Stimulated activated CD4-positive, alpha-beta T cell treated with anti-CD3 and anti-CD28 coated beads, Interleukin-1b, Interleukin-23, amount 100 ng/mL, for 24 hours (primary cell): Measurements from ENCODE around the gene SAV1.
"Not testable (repeated sequence)": the region's sequence is repeated elsewhere in the genome, so short reads cannot be mapped to it uniquely, and the experiment has no call there.

Experiments used
- DNase-seq, 4 experiments: peaks; one replicate each; pipeline ENCODE4 v3.0.0-alpha.2; 2020; ENCODE audit warnings: low read depth in 4 of 4, low spot score in 1 of 4

The SAV1 gene

DNA sequence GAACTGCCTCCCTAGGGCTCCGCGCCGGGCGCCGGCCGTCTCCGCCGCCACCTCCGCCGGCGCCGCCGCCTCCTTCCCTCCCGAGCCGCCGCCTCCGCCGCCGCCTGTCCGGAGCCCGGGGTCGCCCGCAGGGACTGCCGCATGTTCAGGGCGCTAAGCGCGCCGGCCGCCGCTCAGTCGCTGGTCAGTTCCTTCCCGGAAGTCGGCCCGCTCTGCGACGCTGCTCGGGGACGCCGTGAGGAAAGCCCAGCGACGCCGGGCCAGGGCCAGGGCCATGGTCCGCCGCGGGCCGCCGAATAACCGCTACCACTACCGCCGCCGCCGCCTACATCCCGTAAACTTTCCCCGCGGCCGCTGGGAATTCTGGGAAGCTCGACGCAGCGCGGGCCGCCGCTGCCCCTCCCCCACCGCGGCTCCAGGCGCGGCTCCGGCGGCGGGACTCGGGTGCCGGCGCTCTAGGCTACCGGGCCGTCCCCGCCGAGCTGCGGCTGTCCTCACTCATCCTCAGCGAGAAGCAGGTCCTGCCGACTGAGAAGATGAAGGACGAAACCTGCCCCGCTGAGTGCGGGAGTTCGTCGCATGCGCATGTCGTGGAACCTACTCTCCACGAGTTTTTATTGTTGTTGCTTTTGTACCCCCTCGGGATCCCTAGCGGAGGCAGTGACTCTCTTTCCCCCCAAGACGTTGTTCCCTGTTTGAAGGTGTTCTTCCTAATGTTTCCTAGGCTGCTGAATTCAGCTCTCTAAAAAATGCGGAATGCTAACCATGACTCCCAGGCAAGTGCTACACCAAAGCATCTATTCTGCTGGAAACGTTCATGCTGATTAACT lies at the start of gene SAV1:
Gene SAV1 (minus strand): TSS at position 311 of the 830 bp plus-strand sequence. CDS start 339 bp downstream, outside the sequence.
- peak; percentile 27 to 49 (median 38) for DNase-seq

DNA sequence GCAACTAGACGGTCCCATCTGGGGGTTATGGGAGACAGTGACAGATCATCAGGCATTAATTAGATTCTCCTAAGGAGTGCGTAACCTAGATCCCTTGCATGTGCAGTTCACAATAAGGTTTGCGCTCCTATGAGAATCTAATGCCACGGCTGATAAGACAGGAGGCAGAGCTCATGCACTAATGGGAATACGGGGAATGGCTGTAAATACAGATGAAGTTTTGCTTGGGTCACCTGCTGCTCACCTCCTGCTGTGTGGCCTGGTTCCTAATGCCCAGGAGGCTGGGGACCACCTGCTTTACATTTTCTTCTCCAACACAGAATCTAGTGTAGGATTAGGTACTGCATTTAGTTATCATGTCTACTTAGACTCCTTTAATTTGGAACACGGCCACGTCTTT lies 49.7 kb upstream of the SAV1 start:
- no peak for DNase-seq

DNA sequence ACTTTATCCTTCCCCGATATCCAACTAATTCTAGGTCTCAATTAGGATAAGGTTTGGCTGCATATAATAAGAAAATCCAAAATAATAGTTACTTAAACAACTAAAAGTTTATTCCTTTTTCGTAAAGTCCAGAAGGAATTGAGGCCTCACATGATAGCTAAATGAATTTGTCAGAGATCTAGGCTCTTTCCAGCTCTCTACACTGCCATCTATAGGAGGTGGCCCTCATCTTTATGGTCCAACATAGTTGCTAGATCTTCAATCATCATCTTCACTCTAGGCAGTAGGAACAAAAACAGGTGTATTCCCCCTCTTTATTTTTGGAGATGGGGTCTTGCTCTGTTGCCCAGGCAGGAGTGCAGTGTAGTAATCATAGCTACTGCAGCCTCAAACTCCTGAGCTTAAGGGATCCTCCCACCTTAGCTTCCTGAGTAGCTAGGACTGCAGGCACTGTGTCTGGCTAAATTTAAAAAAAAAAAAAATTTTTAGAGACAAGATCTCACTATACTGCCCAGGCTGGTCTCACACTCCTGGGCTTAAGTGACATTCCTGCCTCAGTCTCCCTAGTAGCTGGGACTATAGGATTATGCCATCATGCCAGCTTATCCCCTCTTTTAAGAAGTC lies 46.5 kb upstream of the SAV1 start:
- no peak for DNase-seq

DNA sequence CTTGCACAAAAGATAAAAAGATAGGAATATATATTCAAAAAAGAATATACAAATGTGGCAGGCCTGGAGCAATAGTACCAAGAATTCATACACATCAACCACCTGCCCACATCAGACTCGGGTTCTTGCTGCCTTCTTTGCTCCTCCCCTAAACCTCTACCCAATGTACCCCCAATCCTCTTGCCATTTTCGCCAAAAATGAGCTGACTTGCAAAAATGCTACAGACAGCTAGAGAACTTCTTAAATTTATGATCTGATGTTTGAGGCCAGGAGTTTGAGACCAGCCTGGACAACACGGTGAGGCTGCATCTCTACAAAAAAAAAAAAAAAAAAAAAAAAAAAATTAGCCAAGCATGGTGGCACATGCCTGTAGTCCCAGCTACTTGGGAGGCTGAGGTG lies 42.9 kb upstream of the SAV1 start:
- no peak for DNase-seq

DNA sequence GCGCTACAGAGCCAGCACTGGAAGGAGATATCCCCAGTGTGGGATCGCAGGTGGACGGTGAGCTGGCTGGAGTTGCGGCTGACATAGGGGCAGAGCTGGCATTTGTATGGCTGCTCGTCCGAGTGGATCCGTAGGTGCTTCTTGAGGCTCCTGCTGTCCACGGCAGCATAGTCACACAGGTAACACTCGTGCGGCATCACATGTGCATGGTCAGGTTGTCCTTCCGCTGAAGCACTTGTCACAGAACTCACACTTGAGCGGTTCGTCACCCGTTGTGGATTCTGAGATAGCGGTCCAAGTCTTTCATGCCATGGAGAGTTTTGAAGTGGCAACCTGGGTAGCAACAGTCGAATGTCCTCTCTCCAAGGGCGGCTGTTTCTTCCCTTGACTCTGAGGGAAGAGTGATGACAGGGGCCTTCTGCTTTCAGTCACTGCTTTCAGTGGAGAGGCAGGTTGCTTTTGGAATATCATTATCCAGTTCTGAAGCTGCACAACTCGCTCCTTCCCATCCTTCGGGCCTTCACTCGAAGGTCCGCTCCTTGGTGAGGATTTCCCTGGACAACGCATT lies 37.0 kb upstream of the SAV1 start:
- DNase-seq = no peak

DNA sequence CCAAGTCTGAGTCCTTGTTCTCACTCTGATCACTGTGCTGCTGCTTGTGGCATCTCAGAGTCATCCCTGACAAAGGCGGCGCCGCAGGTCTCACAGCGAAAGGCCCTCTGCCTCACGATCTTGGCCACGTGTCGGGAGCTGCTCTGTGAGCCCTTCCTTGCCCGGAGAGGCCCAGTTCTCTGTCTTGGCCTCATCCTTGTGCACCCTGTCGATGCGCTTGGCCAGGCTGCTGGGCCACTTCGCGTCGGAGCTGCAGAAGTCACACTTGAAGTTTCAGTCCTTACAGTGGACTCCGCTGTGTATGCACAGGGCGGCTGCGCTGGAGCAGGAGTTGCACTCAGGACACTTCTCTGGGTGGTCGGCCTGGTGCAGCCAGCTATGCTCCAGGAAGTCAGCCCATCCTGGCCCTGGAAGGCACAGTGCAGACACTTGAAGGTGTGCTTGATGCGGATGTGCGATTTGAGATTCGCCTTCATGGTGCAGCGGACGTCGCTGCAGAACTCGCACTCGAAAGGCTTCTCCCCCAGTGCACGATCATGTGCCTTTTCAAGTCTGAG lies 36.4 kb upstream of the SAV1 start:
- DNase-seq = no peak

DNA sequence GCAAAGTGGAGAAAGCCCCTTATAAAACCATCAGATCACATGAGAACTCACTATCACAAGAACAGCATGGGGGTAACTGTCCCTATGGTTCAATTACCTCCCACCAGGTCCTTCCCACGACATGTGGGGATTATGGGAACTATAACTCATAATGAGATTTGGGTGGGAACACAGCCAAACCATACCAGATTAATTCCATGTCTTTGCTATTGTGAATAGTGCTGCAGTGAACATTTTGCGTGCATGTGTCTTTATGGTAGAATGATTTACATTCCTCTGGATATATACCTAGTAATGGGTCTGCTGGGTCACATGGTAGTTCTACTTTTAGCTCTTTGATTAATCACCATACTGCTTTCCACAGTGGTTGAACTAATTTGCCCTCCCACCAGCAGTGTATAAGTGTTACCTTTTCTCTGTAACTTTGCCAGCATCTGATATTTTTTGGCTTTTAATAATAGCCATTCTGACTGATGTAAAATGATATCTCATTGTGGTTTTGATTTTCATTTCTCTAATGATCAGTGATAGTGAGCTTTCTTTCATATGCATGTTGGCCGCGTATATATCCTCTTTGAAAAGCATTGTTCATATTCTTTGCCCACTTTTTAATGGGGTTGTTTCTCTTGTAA lies 29.7 kb upstream of the SAV1 start:
- no peak for DNase-seq

DNA sequence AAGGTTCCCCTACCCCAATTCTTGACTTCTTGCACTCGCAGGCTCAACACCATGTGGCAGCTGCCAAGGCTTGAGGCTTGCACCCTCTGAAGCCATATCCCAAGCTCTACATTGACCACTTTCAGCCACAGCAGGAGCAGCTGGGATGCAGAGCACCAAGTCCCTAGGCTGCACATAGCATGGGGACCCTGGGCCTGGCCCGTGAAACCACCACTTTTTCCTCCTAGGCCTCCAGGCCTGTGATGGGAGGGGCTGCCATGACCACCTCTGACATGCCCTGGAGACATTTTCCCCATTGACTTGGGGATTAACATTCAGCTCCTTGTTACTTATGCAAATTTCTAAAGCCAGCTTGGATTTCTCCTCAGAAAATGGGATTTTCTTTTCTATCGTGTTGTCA lies 26.2 kb upstream of the SAV1 start:
- not testable (repeated sequence) for DNase-seq

DNA sequence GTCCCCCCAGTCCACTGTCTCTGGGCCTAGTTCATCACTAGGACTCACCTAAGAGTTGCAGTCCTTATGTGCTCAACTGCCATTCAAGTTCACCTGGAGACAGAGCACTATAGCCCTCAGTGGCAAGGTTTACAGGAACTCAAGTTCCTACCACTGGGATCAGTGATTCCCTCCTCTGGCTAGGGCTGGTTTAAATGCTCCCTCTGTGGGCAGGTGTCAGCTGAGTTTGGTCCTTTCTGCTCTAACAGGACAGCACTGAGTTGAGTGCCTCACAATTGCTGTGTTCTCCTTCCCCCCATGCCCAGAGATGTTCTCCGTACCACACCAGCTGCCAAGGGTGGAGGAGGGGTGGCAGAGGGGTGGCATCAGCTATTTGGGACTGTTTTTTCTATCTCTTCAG lies 20.8 kb upstream of the SAV1 start:
- DNase-seq = no peak

DNA sequence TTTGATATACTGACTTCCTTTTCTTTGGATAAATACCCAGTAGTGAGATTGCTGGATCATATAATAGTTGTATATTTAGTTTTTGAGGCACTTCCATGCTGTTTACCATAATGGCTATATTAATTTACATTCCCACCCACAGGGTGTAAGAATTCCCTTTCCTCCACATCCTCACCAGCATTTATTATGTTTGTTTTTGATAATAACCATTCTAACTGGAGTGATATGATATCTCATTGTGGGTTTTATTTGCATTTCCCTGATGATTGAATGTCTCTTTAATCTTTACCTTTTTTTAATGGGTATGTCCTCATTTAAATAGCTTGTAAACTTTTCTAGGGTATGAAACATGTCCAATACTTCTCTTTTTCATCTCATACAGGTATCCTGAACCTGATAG lies 11.6 kb upstream of the SAV1 start:
- DNase-seq = no peak

DNA sequence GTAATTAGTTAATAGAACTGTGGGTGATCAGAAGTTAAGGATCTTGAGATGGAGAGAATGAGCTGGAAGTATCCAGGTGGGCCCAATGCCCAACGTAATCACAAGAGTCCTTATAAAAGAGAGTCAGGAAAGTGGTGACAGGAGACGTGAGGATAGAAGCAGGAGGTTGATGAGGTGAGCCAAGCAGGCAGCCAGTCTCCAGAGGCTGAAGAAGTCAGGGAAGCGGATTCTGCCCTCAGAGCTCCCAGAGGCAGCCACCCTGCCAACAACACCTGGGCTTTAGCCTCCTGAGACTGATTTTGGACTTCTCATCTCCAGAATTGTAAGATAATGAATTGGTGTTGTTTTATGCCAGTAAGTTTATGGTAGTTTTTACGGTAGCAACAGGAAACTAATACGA lies 10.1 kb upstream of the SAV1 start:
- DNase-seq = no peak

DNA sequence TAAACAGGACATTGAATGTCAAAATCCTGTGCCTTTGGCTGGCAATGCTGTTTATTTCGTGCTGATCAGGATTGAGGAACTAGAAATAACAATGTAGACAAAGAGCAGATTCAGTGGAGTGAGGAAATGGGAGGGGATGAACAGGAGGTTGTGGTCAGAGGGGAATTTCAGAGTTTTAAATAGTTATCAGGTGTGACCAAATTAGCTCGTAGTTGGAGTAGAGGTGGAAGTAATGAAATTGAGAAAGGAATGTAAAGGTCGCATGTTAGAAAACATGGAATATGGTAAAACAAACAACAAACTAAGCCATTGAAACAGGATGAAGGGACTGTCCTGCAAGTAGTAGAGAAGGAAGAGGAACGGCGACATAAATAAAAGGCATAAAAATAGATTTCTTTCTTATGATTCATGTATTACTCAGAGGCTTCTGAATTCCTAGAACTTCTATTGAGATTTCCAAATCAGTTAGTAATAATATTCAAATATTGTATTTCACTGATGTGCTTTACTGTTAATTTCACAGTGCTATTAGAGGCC lies 9.5 kb upstream of the SAV1 start:
- DNase-seq = no peak

DNA sequence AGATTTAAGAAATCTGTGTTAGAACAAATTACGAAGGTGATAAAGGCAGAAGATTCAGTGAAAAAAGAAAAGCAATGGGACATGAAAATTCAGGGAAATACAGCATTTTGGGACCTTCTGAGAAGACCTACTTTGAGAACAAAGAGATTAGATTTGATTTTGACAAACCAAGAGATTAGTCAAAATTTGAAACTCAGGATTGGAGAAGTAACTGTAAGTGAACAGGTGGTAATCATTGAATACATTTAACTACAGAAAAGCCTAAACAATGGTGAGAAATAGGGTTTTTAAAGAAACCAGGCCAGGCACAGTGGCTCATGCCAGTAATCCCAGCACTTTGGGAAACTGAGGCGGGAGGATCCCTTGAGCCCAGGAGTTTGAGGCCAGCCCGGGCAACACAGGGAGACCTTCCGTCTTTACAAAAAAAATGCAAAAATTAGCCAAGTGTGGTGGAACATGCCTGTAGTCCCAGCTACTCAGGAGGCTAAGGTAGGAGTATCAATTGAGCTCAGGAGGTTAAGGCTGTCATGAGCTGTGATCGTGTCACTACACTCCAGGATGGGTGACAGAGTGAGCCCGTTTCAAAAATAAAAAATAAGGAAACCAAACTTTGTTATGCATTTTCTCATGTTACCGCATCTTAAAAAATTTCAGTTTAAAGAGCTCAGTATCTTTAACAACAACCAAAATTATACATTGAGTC lies 8.9 kb upstream of the SAV1 start:
- no peak for DNase-seq

DNA sequence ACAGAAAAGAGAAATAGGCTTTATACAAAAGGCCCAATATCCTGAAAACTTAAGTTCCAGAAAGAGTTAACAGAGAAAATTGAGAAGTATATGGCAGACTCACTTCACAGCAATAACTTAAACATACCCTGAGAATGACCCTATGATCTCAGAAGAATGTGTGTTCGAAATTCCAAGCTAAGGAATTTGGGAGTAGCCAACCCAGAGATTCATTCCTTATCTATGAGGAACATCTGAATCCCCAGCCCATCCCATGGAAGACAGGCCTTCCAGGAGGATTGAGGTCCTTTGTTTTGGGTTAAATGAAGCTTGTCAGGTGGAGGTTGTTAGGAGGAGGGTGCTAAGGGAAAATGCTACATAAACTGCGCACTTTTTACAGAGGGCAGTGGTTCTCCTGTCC lies 7.5 kb upstream of the SAV1 start:
- DNase-seq = no peak

DNA sequence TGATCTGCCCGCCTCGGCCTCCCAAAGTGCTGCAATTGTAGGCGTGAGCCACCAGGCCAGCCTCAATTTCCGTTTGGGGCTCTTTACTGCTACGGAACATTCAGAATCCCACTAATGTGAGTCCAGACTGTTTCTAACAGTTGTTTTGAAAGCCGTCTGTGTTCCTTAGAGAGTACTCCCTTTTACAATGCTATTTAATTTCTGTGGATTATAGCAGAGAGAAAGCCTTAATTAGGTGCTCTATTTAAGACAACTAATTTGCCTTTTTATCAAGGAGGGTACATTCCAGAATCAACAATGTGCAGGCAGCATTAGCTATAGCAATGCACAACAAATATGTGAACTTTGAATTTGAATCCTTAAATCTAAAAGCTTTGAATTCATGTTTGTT lies 2.8 kb upstream of the SAV1 start:
- no peak for DNase-seq

DNA sequence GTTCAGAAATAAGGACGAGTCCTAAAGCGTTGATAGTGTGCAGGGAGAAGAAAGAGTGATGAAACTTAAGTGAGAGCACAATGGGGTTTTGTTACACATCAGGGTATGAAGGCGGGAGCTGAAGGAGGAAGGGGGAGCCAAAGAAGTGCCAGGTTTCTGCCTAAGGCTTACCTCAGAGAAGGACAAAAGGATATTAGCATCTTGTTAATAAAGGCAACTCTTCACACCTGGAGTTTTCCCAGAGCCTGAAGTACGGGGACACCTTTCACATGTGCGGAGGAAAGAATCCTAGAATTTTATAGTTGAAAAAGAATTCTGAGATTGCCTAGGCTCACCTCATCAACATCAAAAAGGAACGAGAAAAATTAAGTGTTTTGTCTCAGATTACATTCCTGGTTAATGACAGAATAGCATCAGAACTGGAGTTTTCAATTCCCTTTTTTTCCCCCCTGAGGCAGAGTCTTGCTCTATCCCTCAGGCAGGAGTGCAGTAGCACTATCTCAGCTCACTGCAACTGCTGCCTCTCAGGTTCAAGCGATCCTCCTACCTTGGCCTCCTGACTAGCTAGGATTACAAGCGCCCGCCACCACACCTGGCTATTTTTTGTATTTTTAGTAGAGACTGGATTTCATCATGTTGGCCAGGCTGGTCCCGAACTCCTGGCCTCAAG lies 2.2 kb upstream of the SAV1 start:
- DNase-seq = no peak

DNA sequence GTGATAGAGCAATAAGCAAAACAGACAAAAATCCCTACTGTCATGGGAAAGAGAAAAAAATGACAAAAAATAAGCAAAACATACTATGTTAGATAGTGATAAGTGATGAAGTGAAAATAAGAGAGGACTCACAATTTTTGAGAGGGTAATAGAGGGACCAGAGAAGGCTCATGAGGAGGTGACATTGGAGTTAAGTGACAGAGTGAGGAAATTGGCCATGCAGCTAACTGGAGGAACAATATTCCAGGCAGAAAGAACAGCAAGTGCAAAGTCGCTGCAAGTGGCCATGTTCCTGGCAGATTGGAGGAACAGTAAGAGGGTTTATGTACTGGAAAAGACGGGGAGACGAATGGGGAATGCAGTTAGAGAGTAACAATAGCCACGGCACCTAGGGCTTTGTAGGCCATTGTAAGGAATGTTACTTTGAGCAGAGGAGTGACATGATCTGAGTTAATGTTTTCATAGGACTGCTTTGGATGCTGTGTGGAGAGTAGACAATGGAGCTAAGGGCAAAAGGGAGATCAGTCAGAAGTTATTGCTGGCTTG lies 1.4 kb upstream of the SAV1 start:
- DNase-seq = no peak

DNA sequence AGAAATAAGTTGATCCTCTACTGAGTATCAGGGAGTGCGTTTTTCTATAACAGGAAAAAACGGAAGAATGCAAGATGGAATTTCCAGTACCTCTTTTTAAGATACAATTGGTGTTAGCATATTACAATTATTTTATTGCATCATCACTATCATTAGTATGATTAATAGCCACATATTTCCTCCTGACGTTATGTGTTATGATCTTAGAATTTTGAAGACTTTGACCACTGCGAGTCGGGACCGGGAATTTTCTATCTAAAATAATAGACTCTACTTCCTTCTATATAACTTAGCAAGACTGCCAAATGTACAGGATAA lies 679 bp upstream of the SAV1 start:
- DNase-seq = no peak

DNA sequence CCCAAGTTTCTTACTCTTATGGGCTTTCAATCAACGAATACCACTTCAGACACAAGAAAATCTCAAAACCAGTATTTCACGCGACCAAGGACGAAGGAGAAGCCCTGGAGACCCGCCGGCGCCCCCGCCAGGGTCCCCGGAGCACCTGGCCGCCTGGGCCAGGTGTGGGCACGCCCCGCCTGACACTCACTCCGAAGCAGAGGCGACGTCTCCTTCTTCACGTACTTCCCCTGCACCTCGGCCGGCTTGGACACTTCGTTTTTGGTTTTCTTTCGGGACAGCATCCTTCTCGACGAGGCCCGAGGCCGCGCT lies 466 bp downstream of the SAV1 start:
- DNase-seq = no peak
